ENCODE data around the gene POLR3GL.

Gene POLR3GL

DNA sequence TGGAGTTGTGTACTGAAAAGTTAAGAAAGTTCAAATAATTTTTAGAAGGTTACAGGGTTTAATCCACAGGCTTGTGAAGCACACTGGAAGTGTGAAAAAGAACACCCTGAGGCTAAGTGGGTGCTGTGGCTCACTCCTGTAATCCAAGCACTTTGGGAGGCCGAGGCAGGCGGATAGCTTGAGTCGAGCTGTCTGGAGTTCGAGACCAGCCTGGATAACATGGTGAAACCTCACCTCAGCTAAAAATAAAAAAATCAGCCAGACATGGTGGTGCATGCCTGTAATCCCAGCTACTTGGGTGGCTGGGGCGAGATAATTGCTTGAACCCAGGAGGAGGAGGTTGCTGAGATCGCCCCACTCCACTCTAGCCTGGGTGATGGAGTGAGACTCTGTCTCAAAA, 22.1 kb downstream of the POLR3GL start:
- no peak for TF ChIP-seq ZNF274 (IDR thresholded peaks at IDR 0.05; ENCODE audit: low read depth, low read length)
- no peak overlapping the region for H3K4me3 ChIP-seq (ENCODE audit: low read length)

DNA sequence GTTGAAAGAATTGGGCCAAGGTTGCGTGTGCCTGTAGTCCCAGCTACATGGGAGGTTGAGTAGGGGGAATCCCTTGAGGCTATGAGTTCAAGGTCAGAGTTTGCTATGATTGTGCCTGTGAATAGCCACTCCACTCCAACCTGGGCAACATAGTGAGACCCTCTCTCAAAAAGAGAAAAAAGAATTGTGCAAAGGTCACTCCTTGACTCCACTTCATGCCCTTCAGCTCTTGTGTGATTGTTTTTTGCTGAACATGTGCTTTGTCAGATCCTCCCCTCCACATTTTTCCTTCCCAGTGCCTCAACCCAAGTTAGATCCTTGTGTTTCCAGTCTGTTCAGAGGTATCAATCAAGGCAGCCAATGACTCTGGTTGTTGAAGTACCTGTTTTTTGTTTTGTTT, 23.4 kb downstream of the POLR3GL start:
- no peak overlapping the region for H3K4me3 ChIP-seq (ENCODE audit: low read length)
- TF ChIP-seq ZNF274 (IDR thresholded peaks at IDR 0.05; ENCODE audit: low read depth, low read length): no peak

DNA sequence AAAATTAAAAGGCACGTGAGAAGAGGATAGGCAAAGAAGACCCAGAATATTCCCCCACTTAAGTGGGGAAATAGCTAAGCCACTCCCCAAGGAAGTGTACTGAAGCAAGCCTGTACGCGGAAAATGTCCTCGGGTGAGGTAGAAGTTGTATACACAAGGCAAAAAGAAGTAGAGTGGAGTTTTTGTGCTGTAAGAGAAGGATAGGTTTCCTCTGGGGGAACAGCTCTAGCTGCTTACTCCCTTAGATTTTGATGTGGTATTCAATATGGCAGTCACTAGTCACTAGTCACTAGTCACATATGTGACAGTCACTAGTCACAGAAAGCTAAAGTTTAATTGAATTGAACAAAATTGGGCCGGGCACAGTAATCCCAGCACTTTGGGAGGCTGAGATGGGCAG, 24.3 kb downstream of the POLR3GL start:
- no peak for TF ChIP-seq ZNF274 (IDR thresholded peaks at IDR 0.05; ENCODE audit: low read depth, low read length)
- H3K4me3 ChIP-seq (ENCODE audit: low read length): no peak overlapping the region

DNA sequence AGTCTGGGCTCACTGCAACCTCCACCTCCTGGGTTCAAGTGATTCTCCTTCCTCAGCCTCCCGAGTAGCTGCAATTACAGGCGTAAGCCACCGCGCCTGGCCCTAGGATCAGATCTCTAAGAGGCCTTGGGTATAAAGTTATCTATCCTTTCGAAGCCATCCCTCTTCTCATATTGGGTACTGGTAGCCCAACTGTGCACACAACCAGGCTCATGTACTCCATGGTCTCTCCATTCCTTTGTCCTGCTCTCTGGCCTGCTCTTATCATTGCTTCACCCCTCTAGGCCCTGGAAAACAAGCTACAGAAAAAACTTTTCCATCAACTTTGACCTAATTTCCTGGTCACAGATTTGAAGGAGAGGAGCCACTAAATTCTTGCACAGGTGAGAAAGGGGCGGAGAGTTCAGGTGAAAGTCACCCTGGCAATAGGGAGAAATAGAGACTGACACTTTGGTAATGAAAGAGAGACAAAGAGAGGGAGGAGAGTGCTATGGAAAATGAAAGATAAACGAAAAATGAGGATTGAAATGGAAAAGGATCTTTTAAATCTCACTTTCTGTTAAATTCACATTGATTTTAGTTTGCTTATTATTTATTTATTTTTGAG, 25.9 kb downstream of the POLR3GL start:
- no peak overlapping the region for H3K4me3 ChIP-seq (ENCODE audit: low read length)
- no peak for TF ChIP-seq ZNF274 (IDR thresholded peaks at IDR 0.05; ENCODE audit: low read depth, low read length)

DNA sequence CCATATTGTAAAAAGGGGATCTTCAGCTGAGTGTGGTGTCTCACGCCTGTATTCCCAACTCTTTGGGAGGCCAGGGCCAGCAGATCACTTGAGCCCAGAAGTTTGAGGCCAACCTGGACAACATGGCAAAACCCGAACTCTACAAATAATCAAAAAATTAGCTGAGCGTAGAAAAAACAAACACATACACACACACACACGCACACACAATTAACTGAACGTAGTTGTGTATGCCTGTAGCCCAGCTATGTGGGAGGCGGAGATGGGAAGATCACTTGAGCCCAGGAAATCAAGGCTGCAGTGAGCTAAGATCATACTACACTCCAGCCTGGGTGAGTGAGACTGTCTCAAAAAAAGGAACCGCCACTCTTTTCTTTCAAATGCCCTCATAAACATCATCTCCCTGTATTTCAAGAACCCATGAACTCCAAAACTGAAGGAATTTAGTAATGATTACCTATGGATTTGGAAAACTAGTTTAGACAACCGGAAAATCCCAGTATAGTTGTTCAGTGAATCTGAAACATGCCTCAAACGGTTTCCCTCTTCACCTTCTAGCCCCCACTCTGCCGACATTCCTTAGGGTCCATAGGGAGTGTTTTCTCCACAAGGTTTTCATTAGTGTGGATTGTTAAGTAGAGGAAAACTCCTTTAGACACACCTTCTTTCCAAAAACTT, 27.4 kb downstream of the POLR3GL start:
- TF ChIP-seq ZNF274 (IDR thresholded peaks at IDR 0.05; ENCODE audit: low read depth, low read length): no peak
- H3K4me3 ChIP-seq (ENCODE audit: low read length): no peak overlapping the region

DNA sequence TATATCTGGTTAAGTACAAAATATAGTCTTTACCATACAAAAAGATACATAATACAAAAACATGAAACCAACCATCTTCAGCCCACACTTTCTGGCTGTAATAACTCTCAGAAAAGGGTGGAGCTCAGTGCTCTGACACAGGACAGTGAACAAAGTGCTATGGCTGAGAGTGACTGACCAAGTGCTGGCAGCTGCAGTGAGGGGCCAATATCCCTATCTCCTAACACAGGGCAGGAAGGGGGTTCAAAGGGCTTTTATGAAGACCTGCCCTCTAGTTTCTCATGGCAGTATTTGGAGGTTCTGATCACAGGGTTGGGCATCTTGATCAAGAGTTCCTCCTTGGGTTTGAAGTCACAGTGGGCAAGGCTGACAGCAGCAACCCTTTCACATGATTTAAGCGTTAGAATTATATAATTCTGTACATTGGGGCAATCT, 28.0 kb downstream of the POLR3GL start:
- no peak overlapping the region for H3K4me3 ChIP-seq (ENCODE audit: low read length)
- no peak for TF ChIP-seq ZNF274 (IDR thresholded peaks at IDR 0.05; ENCODE audit: low read depth, low read length)

DNA sequence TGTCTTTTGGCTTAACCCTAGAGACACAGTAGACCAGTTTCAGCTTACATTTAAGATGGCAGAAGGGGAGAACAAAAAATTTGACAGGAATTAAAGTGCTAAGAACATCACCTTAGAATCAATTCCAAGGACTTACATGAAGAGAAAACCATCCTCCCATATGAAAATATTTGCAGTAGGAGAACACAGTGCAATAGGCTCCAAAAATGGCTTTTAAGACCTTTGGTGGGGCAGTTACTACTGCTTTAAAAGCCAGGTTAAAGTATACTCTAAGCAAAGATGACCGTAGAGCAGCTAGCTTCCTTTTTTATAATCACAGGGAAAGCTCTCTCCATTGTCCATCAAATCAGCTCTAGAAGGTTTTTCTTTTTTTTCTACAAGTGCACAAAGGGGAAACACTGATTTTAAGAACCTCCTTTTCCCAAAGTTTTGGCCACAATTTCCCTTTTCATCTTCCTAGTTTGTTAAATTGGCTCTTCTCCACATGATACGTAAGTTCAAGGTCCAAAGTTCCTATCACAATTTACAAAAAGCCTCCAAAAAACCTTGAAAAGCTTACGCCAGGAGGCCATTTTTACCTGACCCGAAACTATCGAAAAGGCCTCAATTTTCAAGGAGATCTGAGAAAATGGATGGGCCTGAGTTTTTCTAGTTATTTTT, 28.6 kb downstream of the POLR3GL start:
- no peak overlapping the region; the same call in 1 of the 2 replicates for H3K4me3 ChIP-seq (ENCODE audit: low read length)
- TF ChIP-seq ZNF274 (IDR thresholded peaks at IDR 0.05; ENCODE audit: low read depth, low read length): no peak

DNA sequence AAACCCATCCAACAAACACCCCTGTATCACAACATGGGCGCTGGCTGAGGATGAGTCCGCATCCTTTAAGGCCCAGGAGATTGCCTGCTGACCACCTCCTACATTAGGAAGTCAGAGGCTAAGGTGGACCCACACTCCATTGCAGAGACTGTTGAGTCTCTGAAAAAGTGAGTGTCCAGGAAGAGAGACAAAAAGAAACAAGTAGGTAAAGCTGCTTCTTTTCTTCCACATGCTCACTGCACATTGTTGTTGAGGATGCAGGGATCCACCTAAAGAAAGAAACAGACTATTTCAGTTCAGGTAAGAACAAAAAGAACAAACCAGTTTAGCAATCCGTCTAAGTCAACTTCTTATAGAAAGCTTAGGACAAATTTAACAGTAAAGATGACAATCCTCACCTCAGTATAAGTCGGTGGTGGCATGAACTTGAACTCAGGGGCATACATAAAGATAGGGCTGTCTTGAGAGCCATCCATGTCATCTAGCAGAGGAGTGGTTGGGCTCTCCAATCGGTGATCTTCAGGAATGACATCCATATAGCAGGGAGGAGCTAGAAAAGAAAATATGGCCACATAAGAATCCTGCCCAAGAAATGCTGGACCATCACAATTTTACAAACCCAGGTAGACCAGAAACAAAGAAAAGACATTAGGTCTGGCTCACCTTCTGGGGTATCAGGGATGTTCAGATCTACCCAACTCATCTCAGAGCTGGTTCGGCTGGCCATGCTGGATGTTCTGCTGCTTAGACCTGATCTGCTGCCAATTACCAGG, 29.3 kb downstream of the POLR3GL start:
- peak overlapping the region; percentile 100; the same call in 1 of the 2 replicates for H3K4me3 ChIP-seq (ENCODE audit: low read length)

DNA sequence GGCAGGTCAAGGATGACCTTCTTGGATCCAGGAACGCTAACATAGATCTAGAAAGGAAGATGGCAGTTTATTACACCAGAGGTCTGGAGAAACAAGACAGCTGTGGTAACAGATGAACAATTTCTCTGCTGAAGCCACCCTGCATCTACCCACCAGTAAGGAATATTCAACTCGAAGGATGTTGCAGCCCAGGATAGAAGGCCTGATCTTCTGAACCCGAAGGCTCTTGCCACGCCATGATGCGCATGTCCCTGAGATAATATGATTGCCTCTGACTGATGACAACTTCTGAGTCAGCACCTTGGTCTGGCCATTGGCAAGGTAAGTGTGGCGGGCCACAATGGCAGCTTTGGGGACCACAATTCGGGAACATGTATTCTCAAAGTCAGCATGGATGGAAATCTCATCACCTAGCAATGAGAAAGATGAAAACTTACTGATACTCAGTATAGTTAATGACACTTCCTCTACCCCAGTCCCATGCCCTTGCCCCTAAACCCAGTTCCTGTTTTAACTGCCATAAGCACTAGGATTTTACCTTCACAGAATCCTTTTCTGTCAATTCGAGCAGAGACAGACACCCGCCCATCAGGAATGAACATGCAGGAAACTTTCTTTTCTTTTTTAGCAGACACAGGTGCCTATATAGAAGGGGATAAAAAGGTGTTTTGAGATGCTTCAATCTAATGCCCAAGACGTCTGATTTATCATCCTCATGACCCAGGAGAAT, 30.1 kb downstream of the POLR3GL start:
- peak overlapping the region; percentile 100 for H3K4me3 ChIP-seq (ENCODE audit: low read length)
- TF ChIP-seq ZNF274 (IDR thresholded peaks at IDR 0.05; ENCODE audit: low read depth, low read length): no peak

More for the DNA sequence above, 29.3 kb downstream of the POLR3GL start:
- no peak for TF ChIP-seq ZNF274 (IDR thresholded peaks at IDR 0.05; ENCODE audit: low read depth, low read length)

DNA sequence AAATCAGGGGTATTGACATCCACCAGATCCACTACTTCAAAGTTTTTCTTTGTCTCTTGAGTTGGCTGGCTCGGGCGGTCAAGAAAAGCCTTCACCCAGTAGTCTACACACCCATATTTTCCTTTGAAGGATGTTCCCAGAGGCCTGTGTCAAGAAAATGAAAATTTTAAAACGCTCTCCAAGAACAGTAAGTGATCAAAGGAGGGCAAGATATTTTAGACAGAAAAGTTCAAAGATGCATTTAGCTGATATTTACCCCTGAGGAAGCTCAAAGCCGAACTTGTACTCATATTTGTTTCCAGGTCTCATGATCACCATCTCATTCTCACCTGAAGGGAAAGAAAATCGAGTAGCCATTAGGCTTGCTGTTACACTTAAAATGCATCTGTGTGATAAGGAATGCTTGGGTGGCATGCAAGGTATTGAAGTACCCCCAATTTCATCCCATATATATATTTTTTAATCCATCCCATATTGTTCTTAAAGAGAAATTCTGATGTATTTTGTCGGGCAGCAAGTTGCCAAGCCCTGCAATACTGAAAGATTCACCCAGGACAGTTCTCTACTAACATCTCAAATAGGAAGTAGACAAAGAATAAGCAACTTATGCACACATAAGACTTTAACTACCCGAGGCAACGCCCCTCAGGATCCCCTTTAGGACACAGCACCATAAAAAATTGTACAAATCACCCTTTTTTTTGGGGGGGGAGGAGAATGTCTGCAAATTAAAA, 30.8 kb downstream of the POLR3GL start:
- peak overlapping the region; percentile 100 for H3K4me3 ChIP-seq (ENCODE audit: low read length)
- no peak for TF ChIP-seq ZNF274 (IDR thresholded peaks at IDR 0.05; ENCODE audit: low read depth, low read length)

DNA sequence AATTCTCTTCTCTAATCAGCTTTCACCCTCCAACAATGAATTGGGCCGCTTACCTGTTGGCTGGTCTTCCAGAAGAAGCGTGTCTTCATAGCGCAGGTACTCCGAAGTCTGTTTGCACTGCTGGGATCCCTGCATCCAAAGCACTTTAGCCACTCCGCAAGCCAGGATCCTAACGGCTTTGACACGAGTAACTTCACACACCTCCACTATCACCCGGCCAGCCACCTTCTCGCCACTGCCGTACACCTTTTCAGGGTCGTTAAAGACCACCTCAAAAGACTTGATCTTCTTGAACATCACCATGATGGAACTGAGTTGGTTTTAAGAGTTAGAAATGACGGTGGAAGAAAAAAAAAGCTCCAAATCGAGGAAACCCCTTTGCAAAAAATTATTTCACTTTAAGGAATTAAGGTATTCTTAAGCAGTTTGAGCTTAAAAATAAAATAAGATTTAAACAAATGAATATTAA, 31.5 kb downstream of the POLR3GL start:
- no peak for TF ChIP-seq ZNF274 (IDR thresholded peaks at IDR 0.05; ENCODE audit: low read depth, low read length)
- peak overlapping the region; percentile 100 for H3K4me3 ChIP-seq (ENCODE audit: low read length)

DNA sequence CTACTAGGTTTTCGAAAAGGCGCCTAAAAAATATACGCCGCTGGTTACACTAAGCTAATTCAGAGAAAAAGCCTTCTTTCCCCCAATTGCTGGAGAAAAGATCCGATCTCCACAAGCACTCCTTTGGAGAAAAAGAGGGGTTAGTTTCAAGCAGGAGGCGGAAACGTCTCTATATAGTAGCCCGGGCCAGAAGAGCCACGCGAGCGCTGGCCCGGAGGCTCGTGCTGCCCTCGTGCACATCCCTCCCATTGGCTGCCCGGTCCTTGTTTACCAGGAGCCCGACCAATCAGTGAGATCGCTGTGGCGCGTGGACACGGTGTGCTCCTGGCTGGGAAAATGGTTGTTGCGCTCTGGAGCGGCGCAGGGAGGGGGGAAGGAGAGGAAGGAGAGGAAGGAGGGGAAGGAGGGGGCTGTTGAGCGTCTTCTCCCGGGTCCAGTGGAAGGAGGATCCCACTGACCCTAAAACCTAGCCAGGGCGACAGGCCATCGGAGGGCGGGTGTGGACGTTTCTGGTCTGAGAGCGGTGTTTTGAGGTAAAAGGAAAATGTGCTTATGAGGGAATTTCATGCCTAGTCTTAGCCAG, 32.0 kb downstream of the POLR3GL start, which contains the start of gene TXNIP:
Gene TXNIP (minus strand): TSS at position 147 of the 583 bp plus-strand sequence. CDS start 313 bp downstream, outside the sequence.
- H3K4me3 ChIP-seq (ENCODE audit: low read length): peak within 1 kb of the TSS; percentile 100
- no peak for TF ChIP-seq ZNF274 (IDR thresholded peaks at IDR 0.05; ENCODE audit: low read depth, low read length)
